Fibroblast of pulmonary artery (primary cell): Measurements from ENCODE around the gene SPOCK1.

Source experiments
- DNase-seq: peaks from one replicate; pipeline ENCODE4 v3.0.0-alpha.2; 2010; ENCODE audit warnings: low read depth
- H3K4me3 ChIP-seq: replicated peaks from 2 replicates; pipeline ENCODE4 v1.5.1; 2011; ENCODE audit warnings: low read depth, mild to moderate bottlenecking, control low read depth, low read length, moderate library complexity
- TF ChIP-seq, protein P1 (sequence below): IDR thresholded peaks from 2 replicates; pipeline ENCODE4 v1.5.1; 2011; ENCODE audit warnings: mild to moderate bottlenecking, control low read depth, low read length, inconsistent platforms; ENCODE audit errors: missing control alignments

SPOCK1 gene

DNA sequence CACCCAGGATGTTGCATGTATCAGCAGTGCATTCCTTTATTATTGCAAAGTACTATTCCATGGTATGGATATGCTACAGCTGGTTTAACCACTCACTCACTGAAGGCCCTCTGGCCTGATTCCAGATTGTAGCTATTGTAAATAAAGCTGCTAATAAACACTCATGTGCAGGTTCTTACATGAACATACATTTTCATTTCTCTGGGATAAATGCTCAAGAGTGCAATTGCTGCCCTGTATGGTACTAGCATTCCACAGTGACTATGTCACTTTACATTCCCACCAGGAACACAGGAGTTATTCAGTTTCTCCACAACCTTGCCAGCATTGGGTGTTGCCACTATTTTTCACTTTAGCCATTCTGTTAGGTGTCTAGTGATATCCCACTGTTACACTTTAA lies 267.6 kb downstream of the SPOCK1 start:
- no peak overlapping the region for H3K4me3 ChIP-seq
- TF ChIP-seq, protein P1, sequence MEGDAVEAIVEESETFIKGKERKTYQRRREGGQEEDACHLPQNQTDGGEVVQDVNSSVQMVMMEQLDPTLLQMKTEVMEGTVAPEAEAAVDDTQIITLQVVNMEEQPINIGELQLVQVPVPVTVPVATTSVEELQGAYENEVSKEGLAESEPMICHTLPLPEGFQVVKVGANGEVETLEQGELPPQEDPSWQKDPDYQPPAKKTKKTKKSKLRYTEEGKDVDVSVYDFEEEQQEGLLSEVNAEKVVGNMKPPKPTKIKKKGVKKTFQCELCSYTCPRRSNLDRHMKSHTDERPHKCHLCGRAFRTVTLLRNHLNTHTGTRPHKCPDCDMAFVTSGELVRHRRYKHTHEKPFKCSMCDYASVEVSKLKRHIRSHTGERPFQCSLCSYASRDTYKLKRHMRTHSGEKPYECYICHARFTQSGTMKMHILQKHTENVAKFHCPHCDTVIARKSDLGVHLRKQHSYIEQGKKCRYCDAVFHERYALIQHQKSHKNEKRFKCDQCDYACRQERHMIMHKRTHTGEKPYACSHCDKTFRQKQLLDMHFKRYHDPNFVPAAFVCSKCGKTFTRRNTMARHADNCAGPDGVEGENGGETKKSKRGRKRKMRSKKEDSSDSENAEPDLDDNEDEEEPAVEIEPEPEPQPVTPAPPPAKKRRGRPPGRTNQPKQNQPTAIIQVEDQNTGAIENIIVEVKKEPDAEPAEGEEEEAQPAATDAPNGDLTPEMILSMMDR = no peak
- DNase-seq = peak; percentile 39

DNA sequence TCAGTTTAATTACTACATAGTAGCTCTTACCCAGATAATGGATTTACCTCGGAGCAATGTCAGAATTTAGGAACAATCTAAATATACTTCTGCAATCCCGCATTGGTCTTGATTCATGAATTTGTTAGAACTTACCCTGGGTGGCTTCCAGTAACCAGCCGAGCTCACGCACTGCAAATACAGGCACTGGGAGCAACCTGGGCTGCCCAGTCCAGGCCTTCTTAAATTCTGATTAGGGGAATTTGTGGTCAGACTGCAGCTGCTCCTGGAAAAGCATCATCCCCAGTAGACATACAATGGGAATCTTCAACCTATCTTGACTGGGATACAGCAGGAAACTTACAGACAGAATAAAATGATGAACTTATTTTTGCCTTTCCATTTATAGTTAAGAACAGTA lies 270.3 kb downstream of the SPOCK1 start:
- DNase-seq = no peak
- TF ChIP-seq, protein P1 = no peak
- H3K4me3 ChIP-seq = no peak overlapping the region

DNA sequence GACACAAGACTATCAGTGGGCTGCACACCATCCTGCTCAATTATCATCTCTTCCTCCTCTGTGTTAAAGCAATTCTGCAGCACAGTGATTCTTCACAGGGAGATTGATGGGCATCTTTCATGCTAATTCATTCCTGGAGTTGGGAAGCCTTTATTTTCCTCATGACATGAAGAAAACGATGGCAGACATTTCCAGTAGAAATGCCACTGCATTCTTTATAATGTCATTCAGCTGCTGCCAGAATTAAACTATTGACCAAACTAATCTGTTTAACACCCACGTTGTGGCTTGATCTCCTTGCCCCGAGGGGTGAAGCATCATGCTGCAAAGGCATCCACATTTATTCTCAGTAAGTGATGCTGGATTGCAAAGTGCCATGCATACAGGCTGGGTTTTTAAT lies 273.0 kb downstream of the SPOCK1 start:
- no peak overlapping the region for H3K4me3 ChIP-seq
- TF ChIP-seq, protein P1 = no peak
- no peak for DNase-seq

DNA sequence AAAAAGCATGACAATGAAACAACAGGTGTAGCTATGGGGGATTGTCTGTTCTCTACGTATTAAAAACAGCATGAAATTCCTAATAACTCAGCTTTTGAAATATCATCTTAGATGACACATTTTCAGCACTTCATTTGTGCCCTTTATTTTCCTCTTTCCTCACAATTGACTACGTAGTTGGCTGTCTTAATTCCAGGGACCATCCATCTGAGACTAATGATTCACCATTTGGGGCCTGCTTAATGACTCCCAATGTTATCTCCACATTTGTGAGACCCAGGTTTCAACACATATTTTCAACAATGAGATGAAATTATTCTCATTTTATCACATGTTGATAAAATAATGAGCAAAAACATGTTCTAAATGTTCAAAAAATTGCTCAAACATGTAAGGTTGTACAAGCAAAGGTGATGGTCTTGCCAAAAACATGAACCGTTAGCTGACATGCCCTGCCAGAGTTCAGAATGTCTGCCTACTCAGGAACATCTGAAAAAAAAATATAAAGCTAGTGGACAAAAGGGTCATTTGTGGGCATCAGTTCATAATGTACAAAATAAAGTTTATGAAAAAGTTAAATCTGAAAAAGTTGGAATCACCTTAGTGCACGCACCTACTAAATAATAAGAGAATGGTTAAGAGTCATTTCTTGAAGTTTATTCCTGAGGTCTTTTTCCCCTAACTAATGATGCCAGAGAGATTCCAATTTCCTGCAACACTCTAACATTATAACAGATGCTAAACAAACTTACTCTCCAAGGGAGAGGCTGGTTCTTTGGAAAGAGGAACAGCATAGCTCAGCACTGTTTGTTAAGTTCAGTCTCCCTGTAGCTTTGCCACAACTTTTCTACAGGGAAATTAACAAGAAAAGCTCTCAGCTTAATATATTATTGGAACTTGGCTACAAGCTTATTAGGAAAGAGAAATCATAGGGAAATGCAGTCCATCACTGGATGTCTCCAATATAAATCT lies 275.5 kb downstream of the SPOCK1 start:
- no peak overlapping the region for H3K4me3 ChIP-seq
- TF ChIP-seq, protein P1 = no peak

DNA sequence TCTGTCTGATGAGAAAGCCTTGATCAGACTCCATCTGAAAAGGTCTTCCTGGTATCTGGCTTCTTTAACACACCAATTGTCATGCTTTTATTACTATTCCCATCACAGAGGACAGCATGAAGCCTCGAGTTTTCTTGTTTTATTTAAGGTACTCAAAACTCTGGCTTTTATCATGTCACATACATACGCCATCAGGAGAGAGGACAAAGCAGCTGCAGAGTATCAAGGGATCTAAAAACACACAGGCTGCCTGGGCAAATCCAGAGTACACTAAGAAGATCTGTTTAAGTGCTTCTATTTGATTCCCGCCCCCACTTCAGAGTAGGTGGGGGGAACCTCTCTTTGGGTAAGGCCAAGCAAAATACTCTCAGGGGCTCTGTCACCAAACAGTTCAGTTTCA lies 277.2 kb downstream of the SPOCK1 start:
- DNase-seq = no peak
- TF ChIP-seq, protein P1 = no peak
- no peak overlapping the region for H3K4me3 ChIP-seq

More for the DNA sequence above, 275.5 kb downstream of the SPOCK1 start:
- no peak for DNase-seq

DNA sequence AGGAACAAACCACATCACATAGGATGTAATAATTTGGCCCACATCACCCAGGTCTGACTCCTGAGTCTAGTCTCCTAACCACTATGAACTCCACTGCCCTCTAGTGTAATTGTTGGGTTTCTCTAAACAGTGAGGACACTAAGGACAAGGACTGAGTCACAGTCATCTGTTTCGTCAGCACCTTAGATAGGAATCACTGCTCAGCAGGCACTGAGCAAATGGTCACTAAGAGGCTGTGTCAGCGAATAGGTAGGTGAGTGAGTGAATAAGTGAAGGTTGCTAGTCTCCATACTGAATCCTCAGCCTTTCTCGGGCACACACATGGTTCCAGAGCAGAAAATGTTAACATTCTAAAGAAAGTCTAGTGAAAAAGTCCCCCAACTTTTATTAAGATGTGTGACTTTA lies 278.6 kb downstream of the SPOCK1 start:
- no peak overlapping the region for H3K4me3 ChIP-seq
- TF ChIP-seq, protein P1 = peak; percentile 81
- DNase-seq = peak; percentile 84
